GM12878 (cell line): ENCODE data around the gene ANO1. TPM values are rescaled to one million over a fixed set of nuclear protein-coding genes. Genes with fewer than 3 reads are reported as not detected.

Experiments used
- ATAC-seq: fragments of 200-7000 bp; cut with Tn5 transposase; 3 replicates; pipeline ENCODE4 v1.9.1; 2020; ENCODE audit warnings: mild to moderate bottlenecking, moderate library complexity
- BruUV-seq: library from RNA; stranded (reverse); fragments of 400-500 nt; replicated peaks from 2 replicates; lab custom pipeline; 2021; lab: Mats Ljungman, UMichigan
- CTCF ChIA-PET: fragments of 300-600 bp; sonication (Branson Sonifier 250); formaldehyde crosslinking; extraction: SDS; loops from one replicate; lab custom pipeline; 2021; ENCODE audit warnings: inconsistent platforms; lab: Yijun Ruan, JAX
- POLR2A ChIA-PET: fragments of 350-600 bp; formaldehyde crosslinking; extraction: SDS; loops from one replicate; lab custom pipeline; 2021; ENCODE audit warnings: inconsistent platforms; lab: Charles Lee
- RAD21 ChIA-PET: fragments of 300-600 bp; sonication (Branson Sonifier 250); formaldehyde crosslinking; loops from one replicate; lab custom pipeline; 2023; ENCODE audit warnings: antibody characterized with exemption; ENCODE audit not compliant: unreplicated experiment; lab: Charles Lee
- SMC1A ChIA-PET: fragments of 300-600 bp; sonication (Branson Sonifier 250); formaldehyde crosslinking; loops from one replicate; lab custom pipeline; 2023; ENCODE audit not compliant: unreplicated experiment, uncharacterized antibody; lab: Charles Lee
- DNase-seq: peaks from one replicate; pipeline ENCODE4 v3.0.0-alpha.2; 2011; ENCODE audit warnings: low read depth, low spot score
- FAIRE-seq: peaks from 3 replicates; lab custom pipeline; 2011; peaks lifted over from hg19 to GRCh38; lab: Jason Lieb, UNC
- H2AFZ ChIP-seq: 2 replicates; pipeline ENCODE4 v1.6.0; 2011; ENCODE audit warnings: low read depth, low read length, control low read depth; ENCODE audit not compliant: control insufficient read depth
- H3K27ac ChIP-seq: 2 replicates; pipeline ENCODE4 v1.5.1; 2011; ENCODE audit warnings: control low read depth; ENCODE audit not compliant: control insufficient read depth, insufficient read depth
- H3K27me3 ChIP-seq, 2 experiments: replicated peaks in 1 of 2; 2 replicates each; pipeline versions ENCODE4 v1.6.0 to v1.6.1; 2011; ENCODE audit warnings: low read length in 1 of 2; ENCODE audit not compliant: control insufficient read depth in 2 of 2, insufficient read depth in 2 of 2
- H3K36me3 ChIP-seq, 2 experiments: 2 replicates each; pipeline ENCODE4 v1.5.1; 2011; ENCODE audit warnings: low read length in 1 of 2; ENCODE audit not compliant: control insufficient read depth in 2 of 2, insufficient read depth in 2 of 2
- H3K4me1 ChIP-seq: 2 replicates; pipeline ENCODE4 v1.6.1; 2011; ENCODE audit warnings: mild to moderate bottlenecking, low read length, moderate library complexity, mixed read lengths; ENCODE audit not compliant: control insufficient read depth, insufficient read depth
- H3K4me2 ChIP-seq: 2 replicates; pipeline ENCODE4 v1.6.0; 2011; ENCODE audit warnings: control low read depth; ENCODE audit not compliant: control insufficient read depth, insufficient read depth
- H3K4me3 ChIP-seq: fragments of 200-600 bp; sonication (generic); 2 replicates; pipeline ENCODE4 v1.5.1; 2016
- H3K79me2 ChIP-seq: 2 replicates; pipeline ENCODE4 v1.6.0; 2011; ENCODE audit warnings: low read length; ENCODE audit not compliant: control insufficient read depth, insufficient read depth
- H3K9ac ChIP-seq: 2 replicates; pipeline ENCODE4 v1.8.0; 2011; ENCODE audit warnings: low read length, control low read depth, mixed read lengths; ENCODE audit not compliant: control insufficient read depth, insufficient read depth
- H3K9me3 ChIP-seq: replicated peaks from 3 replicates; pipeline ENCODE4 v1.5.1; 2011; ENCODE audit warnings: mild to moderate bottlenecking, low read length; ENCODE audit not compliant: control insufficient read depth, insufficient read depth
- H4K20me1 ChIP-seq: 2 replicates; pipeline ENCODE4 v1.6.0; 2011; ENCODE audit not compliant: control insufficient read depth, insufficient read depth
- BCL11A ChIP-seq: IDR thresholded peaks from 2 replicates; pipeline ENCODE4 v1.6.1; 2011; ENCODE audit warnings: low read depth, low read length
- EED ChIP-seq: sonication (generic); IDR thresholded peaks from 2 replicates; pipeline ENCODE4 v1.6.1; 2016; ENCODE audit warnings: antibody characterized with exemption, low read depth
- HCFC1 ChIP-seq: fragments of 150-350 bp; IDR thresholded peaks from 2 replicates; pipeline ENCODE4 v1.6.1; 2014; ENCODE audit warnings: low read length
- HDGF ChIP-seq: fragments of 450-650 bp; IDR thresholded peaks from 2 replicates; pipeline ENCODE4 v1.6.1; 2016; ENCODE audit warnings: antibody characterized with exemption
- IKZF1 ChIP-seq: fragments of 450-650 bp; conservative IDR thresholded peaks from 2 replicates; pipeline ENCODE4 v1.6.1; 2017; ENCODE audit warnings: antibody characterized with exemption, mild to moderate bottlenecking
- MEF2B ChIP-seq: fragments of 450-650 bp; IDR thresholded peaks from 2 replicates; pipeline ENCODE4 v1.6.1; 2018; ENCODE audit warnings: mild to moderate bottlenecking, moderate library complexity; ENCODE audit not compliant: partially characterized antibody, poor library complexity, severe bottlenecking
- PAX5 ChIP-seq: IDR thresholded peaks from 2 replicates; pipeline ENCODE4 v1.6.1; 2011; ENCODE audit warnings: low read depth, low read length, borderline replicate concordance
- PKNOX1 ChIP-seq: fragments of 450-650 bp; IDR thresholded peaks from 2 replicates; pipeline ENCODE4 v1.6.1; 2016; ENCODE audit warnings: mild to moderate bottlenecking
- SIN3A ChIP-seq: IDR thresholded peaks from 2 replicates; pipeline ENCODE4 v1.6.1; 2012; ENCODE audit warnings: low read depth, low read length, improper control_type of control experiment
- WGBS: methylation state at CpG from one replicate; pipeline ENCODE4 v1.1.6; 2016; ENCODE audit warnings: low lambda C conversion rate; ENCODE audit not compliant: insufficient replicate concordance, insufficient coverage; ENCODE audit errors: missing lambda C conversion rate; 5-methylcytosine and 5-hydroxymethylcytosine counted together
- in situ Hi-C: fragments of 300-500 bp; cut with MboI; formaldehyde crosslinking; loops from 9 replicates; pipeline ENCODE4 v1.14.3; 2018; ENCODE audit warnings: mixed read lengths
- intact Hi-C: fragments of 100-400 bp; cut with micrococcal nuclease; formaldehyde crosslinking; loops from one replicate; pipeline ENCODE4 v1.14.2; 2022; ENCODE audit not compliant: unreplicated experiment
- polyA plus RNA-seq, 11 experiments: library from polyadenylated mRNA; depleted of rRNA in 4 of 11; unstranded in 6 of 11; stranded (reverse) in 5 of 11; fragments of >200 nt; fragmentation: Nextera tagmentation in 4 of 11; fragmentation: Illumina TruSeq in 1 of 11; extraction: Ambion mirVana in 4 of 11; extraction: Trizol in 1 of 11; gene quantifications; 1 replicate in 1 of 11; 2 replicates in 10 of 11; pipeline versions ENCODE4 v1.2.1 to v1.2.3, GENCODE V29; 2011 to 2016; ENCODE audit warnings: inconsistent platforms in 2 of 11, missing spikeins in 2 of 11, low read depth in 1 of 11
- total RNA-seq, 4 experiments: library from RNA; depleted of rRNA in 3 of 4; stranded (reverse); fragments of >200 nt in 3 of 4; fragmentation: Illumina TruSeq in 1 of 4; extraction: Trizol in 1 of 4; gene quantifications; 2 replicates each; pipeline versions ENCODE4 v1.2.1 to v1.2.3, GENCODE V29; 2013 to 2021
- TF ChIP-seq, protein P1 (sequence below): IDR thresholded peaks from 2 replicates; pipeline ENCODE4 v1.6.1; 2011; ENCODE audit warnings: low read depth, low read length, improper control_type of control experiment, borderline replicate concordance

ANO1 gene
- total and polyA plus RNA-seq, 10 of the 15 experiments (the other 5 are each of a cell fraction or from before 2014, with no cell fraction given) = 0.01 to 0.38 (median 0.06) TPM; not detected in 7

DNA sequence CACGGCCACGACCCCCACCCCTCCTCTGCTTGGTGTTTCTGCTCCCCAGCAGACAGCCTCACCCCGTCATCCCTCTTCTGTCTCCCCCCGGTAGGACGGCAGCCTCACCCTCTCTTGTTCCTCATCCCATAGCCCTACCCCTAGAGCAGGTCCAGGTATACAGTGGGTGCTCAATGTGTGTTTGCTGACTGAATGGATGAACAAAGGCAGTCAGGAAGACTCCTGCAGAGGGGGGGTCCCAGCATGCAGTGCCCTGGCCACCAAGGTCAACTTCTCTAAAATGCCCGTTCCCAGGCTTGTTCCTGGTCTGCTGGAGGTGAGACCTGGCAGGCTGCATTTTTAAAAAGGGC, 90.3 kb downstream of the ANO1 start:
- no peaks in the 10 kb centered on the region for H3K79me2 ChIP-seq
- no peaks in the 10 kb centered on the region; a peak in 1 of 4 replicates for H3K27me3 ChIP-seq
- no peaks in the 10 kb centered on the region for H4K20me1 ChIP-seq
- intact Hi-C loops = no loop called here
- in situ Hi-C loops = no loop called here
- no peak for FAIRE-seq
- no peak overlapping the region for H3K4me2 ChIP-seq
- ChIA-PET SMC1A (interaction anchor here (0.6 kb wide), 1 partner anchor 1876 kb away, joined by 3 read pairs; no protein-coding TSS in a partner anchor), POLR2A (no interaction called here), CTCF (no interaction called here)
- no peak for ATAC-seq
- H3K36me3 ChIP-seq = no peaks in the 10 kb centered on the region
- H3K27ac ChIP-seq = no peak overlapping the region
- H3K4me3 ChIP-seq = no peak overlapping the region
- no TSS peak for BruUV-seq
- H3K9ac ChIP-seq = no peak overlapping the region
- H2AFZ ChIP-seq = no peak overlapping the region
- no peak for TF ChIP-seq MEF2B
- no peak for TF ChIP-seq HDGF
- no peak for TF ChIP-seq SIN3A
- TF ChIP-seq PKNOX1 = no peak
- TF ChIP-seq EED = no peak
- TF ChIP-seq PAX5 = no peak
- TF ChIP-seq IKZF1 = no peak
- TF ChIP-seq BCL11A = no peak
- TF ChIP-seq HCFC1 = no peak
- TF ChIP-seq, protein P1, sequence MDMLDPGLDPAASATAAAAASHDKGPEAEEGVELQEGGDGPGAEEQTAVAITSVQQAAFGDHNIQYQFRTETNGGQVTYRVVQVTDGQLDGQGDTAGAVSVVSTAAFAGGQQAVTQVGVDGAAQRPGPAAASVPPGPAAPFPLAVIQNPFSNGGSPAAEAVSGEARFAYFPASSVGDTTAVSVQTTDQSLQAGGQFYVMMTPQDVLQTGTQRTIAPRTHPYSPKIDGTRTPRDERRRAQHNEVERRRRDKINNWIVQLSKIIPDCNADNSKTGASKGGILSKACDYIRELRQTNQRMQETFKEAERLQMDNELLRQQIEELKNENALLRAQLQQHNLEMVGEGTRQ = no peak
- TF ChIP-seq, all 136 proteins: peak for 0
- RAD21 ChIA-PET = no interaction called here
- 31% methylated on average over 6 of the region's 6 CpGs for WGBS
- Histone ChIP-seq H3K9me3 (no peaks in the 10 kb centered on the region), H3K4me1 (no peaks in the 10 kb centered on the region)
- no peak for DNase-seq
